GM18867 (cell line): ENCODE results near the gene CLASP1.
A peak's percentile ranks its signal among the peaks of the same experiment; 100 is the strongest.
"Not testable (repeated sequence)": the region's sequence is repeated elsewhere in the genome, so short reads cannot be mapped to it uniquely, and the experiment has no call there.

Experiments
- ATAC-seq: cut with Tn5 transposase; IDR thresholded peaks from one replicate; pipeline ENCODE4 v1.9.1; 2021; ENCODE audit warnings: mild to moderate bottlenecking, moderate library complexity; ENCODE audit not compliant: unreplicated experiment

Gene CLASP1

DNA sequence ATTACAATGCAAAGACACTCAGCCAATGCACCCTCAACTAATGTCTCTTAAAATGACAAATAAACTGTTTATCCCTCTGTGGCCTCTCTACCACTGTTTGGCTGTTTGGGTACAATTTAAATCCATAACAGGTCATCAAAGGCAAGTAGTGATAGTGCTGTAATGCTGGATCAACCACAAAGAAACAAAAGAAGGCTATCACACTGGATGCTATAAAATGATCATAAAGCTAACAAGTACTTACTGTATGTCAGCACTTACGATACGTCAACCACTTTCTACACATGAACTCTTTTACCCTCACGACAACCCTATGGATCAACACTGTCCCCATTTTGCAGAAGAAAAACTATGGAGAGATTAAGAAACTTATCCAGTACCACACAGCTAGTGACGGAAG, 64.5 kb downstream of the CLASP1 start:
- no peak for ATAC-seq

DNA sequence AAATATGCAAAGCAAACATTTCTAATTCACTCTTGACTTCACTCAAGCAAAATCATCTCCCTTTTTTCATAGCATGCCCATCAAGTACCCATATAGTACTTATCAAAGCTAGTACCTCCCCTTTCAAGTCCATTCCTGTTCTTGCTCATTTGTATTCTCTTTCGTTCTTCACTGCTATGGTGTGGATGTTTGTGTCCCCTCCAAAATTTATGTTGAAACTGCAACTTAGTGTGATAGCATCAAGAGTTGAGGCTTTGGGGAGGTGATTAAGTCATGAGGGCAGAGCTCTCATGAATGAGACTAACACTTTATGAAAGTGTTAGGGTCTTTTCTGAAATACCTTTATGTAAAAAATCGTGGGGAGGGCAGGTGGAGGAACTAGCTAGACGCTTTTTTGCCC, 65.7 kb downstream of the CLASP1 start:
- no peak for ATAC-seq

DNA sequence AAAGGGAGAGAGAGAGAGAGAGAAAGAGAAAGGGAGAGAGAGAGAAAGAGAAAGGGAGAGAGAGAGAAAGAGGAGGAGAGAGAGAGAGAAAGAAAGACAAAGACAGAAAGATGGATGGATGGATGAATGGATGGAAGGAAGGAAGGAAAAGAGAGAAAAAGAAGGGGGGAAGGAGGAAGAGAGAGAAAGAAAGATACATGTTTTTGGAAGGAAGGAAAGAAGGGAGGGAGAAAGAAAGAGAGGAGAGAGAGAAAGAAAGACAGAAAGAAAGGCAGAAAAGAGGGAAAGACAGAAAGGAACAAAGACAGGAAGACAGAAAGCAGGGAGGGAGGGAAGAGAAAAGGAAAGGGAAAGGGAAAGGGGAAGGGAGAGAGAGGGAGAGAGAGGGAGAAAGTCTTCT, 67.0 kb downstream of the CLASP1 start:
- ATAC-seq, result no peak

DNA sequence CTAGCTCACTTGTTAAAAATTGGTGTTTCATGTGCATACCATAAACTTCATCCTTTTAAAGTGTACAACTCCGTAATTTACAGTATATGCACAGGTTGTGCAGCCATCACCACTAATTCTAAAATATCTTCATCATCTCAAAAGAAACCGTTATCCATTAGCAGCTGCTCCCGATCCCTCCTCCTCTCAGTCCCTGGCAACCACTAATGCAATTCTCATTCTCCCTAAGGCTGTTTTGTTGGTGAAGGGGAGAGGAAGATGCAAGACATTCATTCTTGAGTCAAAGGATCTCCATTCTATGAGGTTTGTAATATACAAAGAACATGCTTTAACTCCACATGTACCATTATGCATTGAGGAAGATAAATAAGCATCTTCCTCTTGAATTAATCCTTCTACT, 70.0 kb downstream of the CLASP1 start:
- ATAC-seq, result no peak

DNA sequence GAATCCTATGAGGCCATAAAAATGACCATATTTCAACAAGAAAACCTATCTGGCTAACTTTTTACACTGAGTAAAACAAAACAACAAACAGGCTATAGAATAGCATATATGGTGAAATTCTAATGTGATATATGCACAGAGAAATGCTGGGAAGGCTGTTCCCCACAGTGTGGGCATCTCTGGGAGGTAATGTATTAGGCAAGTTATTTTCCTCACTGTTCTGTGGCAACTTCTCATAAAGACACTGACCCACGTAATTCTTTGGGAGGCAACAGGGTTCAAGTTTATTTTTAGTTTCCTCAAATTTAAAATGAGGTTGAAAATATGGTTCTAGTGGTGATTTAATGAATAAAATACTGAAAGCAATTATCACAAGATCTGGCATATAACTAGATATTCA, 71.9 kb downstream of the CLASP1 start:
- ATAC-seq, result no peak

DNA sequence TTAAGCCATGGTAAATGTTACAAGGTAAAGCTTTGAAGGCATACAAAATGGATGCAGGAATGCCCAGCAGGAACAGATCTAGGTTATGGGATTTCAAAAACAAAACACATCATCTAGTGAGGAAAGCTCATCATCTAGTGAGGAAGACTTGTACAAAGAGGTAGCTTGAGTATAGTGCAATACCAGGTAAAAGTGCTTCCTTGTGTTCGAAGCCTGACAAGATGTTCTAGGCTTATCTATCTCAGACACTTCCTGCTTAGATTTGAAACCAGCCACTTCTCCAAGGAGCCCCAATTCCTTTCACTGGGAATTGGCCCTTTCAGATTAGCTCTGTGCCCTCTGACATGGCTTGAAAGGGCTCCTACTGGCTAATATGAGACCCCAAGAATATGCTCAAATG, 73.0 kb downstream of the CLASP1 start:
- no peak for ATAC-seq

DNA sequence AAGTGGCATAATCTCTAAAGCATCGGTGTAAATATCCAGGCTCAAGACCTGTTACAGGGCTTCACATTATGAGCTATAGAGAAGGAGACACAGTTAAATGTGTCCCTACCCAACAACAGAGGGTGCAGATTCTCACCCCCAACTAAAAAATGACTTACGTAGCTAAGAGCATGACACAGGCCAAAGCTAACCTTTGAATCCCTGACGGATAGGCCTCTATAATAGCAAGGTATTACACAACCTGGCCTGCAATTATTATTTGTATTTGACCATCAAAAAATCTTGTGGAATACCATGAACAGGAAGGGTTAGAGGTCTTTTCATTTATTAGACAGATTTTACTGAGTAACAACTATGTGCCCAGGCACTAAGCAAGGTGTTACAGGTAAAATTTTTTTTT, 73.5 kb downstream of the CLASP1 start:
- ATAC-seq, result no peak

DNA sequence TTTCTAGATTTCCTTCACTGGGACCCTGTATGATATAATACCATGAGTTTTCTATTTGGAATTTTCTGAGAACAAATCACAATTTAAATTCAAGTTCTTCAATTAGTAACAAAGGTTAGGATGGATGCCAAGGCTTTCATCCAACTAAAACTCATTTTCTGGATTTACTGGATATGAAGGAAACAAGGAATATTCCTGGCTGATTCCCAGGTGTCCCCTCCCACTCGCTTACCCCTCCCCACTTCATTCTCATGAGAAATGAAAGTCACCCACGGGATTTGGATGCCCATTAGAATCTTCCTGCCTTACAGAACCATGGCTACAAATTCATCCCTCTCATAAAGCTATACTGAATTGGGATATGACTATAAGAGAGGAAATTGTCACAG, 78.6 kb downstream of the CLASP1 start:
- no peak for ATAC-seq

DNA sequence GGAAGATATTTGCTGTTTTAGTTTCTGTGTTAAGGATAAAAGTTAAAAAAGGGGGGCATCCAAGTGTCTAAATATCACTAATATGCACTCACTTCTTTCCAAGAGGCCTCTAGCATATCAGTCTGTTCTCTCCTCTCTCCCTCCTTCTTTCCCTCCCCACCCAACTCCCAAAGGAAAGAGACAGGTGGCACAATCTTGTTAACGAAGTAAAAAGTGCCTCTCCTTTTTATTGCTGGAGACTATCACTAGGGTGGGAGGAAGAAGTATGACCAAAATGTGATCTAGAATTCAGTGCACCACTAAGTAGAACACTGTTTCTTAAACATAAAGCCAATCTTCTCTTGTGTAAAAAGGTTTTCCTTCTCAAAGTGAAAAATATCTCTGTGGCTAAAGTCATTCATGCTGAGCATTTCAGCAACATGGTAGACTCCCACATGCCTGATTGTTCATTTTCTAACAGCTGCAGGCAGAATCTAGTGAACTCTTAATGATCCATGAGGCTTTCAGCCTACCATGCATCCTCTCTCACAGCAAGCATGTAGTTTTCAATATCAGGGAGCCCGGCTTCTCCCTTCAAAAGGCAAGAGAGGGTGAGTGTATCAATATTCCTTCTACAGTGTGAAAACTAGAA, 79.1 kb downstream of the CLASP1 start:
- ATAC-seq, result no peak

DNA sequence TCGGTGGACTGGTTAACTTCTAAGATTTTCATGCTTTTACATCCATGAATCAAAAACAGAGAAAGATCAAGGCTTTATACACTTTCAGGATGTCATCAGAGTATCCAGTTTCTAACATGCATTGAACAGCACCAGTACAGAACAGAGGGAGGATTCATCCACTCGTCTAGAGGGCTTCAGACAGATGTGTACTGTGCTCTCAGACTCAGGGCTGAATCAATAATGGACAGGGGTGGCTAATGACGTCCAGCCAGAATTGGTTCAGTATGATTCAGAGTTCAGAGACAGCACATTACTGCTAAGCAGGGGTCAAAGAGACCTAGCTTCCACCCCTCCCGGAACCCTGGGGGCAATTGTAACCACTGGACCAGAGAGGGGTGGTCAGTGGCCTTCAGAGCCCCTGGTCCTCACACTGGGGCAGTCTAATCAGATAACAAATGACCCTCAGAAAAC, 81.3 kb downstream of the CLASP1 start:
- ATAC-seq, result no peak

DNA sequence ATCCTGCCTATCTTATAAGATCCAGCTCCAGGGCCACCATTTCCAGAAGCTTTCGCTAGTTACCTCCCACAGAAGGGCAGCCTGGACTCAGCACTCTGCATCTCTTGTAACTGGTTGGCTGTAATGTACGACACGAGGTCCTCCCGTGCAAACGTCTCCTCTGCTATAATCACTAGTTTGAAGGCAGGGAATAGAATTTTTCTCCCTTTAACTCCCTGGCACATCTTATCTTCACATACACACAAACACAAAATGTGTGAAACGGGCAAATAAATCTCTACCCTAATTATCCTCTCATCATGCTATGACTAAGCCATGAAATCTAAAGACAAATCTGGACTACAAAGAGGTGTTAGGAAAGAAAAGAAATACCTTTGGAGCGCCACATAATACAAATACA, 81.8 kb downstream of the CLASP1 start:
- no peak for ATAC-seq

DNA sequence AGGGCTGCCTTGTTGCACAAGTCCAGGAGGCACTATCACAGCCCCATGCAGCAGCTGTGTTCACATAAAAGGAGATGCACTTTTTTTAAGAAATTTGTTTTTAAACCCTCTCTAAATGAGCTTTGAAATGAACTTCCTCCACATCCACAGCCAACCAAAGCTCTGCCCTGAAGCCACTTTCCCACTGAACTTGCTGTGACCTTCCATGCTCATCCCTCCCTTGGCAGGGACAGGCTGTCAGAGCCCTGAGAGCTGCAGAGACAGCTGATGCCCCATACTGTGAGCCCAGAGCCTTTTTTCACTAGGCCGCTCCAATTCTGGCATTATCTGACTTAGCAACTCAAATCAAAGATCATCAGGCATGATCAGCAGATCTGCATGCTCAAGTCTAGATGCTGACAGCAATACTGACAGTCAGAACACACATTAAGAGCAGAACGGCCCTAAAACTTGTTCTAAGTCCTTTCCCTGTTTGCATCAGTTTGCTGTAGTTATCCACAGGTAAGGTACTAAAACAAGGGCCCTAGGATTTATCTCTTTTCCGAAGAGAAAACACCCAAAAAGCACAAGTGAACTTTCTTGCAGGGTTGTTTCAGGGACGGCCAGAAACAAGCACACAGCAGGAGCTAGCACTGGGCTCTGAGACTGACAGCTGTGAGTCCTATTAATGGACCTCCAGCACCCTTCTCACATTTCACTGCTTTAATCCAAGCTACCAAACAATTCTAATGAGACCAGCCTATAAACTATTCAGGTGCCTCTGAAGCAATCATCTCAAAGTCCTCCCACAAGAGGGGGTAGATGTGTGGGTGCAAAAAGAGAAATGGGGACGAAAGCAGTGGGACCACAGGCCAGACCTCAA, 83.6 kb downstream of the CLASP1 start:
- ATAC-seq, result no peak

DNA sequence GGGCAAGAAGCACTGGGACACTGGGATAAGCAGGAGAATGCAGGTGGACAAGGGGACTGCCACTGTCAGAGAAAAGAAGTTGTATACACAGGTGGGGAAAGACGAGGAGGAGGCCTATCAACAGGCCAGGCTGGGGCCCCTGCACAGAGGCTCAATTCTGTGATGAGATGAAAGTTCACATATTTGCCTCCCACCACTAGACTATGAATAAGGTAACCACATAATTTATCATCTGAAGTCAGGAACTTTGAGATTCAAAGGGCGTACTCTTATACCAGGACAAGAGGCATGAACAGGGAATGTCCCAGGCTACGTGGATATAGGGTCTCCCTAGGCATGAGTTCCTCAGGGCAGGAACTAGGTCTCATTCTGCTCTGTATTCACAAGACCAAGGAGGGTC, 84.4 kb downstream of the CLASP1 start:
- no peak for ATAC-seq

DNA sequence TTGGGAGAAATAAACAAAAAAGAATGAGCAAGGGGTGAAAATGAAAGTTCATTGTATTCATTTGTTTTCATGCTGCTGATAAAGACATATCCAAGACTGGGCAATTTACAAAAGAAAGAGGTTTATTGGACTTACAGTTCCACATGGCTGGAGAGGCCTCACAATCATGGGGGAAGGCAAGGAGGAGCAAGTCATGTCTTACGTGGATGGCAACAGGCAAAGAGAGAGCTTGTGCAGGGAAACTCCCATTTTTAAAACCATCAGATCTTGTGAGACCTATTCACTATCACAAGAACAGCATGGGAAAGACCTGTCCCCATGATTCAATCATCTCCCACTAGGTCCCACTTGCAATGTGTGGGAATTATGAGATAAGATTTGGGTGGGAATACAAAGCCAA, 85.5 kb downstream of the CLASP1 start:
- not testable (repeated sequence) for ATAC-seq

DNA sequence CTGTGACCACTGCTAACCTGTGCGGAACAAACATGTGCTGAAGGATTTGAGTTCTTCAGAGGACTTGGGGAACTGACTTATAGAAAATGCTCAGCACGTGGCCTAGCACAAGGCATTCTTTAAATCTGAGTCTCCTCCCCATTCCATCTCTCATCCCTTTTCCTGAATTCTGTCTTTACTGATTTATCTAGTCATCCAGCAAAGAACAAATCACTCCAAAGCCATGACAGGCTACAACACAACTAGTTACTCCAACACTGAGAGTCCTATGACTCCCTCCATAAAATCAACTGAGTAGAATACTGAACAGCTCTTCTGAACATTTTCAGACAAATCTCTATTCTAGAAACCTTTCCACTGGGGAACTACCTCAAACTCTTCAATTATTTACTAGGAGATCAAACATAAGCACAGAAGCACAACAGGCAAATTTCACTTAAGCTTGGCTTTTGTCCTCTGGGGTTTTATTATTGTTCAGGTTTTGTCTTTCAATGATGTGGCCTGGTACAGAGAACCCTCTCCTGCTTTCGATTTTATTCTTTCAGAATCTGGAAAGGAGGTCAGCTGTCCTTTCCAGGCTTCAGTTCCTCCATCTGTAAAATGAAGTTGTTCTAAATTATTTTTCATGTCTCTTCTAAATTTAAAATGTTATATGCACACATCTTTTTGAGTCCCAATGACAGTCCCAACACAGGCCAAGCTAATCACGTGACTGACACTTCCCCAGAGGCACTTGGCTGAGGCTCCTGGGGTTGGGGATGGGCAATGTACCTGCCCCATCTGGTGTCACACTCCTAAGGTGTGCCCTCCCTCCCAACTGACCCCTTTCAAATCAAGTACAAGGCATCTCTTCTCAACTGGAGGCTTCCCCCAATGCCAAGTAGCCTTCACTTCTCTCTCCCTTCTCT, 86.7 kb downstream of the CLASP1 start:
- ATAC-seq, result no peak

DNA sequence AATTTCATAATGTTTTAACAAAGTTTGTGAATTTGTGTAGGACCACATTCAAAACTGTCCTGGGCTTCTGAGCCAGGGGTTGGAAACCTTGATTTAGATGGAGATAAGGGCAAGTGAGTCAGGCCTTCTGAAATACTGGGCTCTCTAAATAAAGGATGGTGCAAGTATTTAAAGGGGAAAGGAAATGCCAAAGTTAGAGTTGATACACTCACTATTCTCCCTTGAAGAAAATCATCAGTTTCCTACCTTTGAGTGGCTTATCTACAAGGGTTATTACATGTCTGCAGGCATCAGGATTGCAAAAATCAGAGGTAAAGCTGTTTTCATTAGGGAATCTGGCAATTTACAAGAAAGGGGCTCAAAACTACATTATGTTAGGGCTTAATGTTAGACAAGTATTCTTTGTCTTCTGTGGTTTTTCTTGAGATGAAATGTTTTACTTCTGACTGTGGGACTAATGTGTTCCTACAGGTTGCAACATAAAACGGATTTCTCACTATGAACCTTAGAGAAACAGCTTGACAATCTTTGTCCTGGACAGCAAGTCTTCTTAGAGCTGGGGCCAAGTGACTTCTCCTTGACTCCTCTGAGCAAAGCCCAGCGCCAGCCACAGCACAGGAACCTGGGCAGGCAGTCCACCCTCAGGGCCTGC, 87.5 kb downstream of the CLASP1 start:
- ATAC-seq, result no peak

DNA sequence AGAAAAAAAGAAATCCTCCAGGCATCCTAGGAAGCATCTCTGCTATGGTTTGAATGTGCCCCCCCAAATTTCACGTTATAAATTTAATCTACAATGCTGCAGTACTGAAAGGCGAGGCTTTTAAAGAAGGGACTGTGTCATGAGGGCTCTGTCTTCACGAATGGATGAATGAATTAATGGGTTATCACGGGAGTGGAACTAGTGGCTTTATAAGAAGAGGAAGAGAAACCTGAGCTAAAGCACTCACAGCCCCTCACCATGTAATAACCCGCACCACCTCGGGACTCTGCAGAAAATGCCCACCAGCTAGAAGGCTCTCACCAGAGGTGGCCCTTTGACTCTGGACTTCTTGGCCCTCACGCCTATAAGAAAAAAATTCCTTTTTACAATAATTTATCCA, 90.9 kb downstream of the CLASP1 start:
- ATAC-seq, result no peak

DNA sequence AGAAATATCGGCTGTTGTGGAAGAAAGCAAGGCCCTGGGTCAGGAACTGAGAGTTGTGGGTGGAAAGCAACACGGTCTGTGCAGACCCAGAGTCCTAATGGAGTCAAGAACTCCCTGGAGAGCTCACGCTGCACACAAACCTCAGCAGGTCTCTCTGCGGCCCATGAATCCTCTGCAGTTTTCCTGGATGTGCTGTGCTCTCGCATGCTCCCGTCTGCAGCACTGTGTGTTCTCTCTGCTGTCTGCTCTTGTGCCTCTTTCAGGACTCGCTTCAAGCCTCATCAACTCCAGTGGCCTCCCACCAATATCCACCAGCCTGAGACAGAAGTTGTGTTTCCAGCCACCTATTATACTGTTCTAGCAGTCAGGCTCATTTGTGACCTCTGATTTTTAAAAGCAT, 94.3 kb downstream of the CLASP1 start:
- ATAC-seq, result no peak

DNA sequence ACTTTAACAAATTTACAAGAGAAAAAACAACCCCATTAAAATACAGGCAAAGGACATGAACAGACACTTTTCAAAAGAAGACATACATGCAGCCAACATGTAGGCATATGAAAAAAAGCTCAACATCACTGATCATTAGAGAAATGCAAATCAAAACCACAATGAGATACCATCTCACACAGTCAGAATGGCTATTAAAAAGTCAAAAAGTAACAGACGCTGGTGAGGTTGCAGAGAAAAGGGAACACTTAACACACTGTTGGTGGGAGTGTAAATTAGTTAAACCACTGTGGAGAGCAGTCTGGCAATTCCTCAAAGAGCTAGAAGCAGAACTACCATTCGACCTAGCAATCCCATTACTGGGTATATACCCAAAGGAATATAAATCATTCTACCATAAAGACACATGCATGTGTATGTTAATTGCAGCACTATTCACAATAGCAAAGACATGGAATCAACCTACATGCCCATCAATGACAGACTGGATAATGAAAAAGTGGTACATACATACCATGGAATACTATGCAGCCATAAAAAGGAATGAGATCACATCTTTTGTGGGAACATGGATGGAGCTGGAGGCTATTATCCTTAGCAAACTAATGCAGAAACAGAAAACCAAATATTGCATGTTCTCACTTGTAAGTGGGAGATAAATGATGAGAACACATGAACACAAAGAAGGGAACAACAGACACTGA, 96.6 kb downstream of the CLASP1 start:
- peak; percentile 82 for ATAC-seq

DNA sequence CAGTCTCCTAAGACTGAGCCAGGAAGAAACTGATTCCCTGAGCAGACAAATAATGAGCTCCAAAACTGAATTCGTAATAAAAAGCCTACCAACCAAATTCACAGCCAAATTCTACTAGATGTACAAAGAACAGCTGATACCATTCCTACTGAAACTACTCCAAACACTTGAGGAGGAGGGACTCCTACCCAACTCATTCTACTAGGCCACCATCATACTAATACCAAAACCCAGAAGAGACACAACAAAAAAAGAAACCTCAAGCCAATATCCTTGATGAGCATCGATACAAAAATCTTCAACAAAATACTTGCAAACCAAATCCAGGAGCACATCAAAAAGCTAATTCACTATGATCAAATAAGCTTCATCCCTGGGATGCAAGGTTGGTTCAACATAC, 98.6 kb downstream of the CLASP1 start:
- ATAC-seq, result no peak
